Right atrium auricular region (tissue), 2 donors: ENCODE data around the gene ACACB. TPM values are rescaled to one million over a fixed set of nuclear protein-coding genes. Genes with fewer than 3 reads are reported as not detected.

Experiments
- DNase-seq: peaks from one replicate; pipeline ENCODE4 v3.0.0-alpha.2; 2019; ENCODE audit warnings: low spot score
- H3K27ac ChIP-seq, 2 donors: fragments of 200-600 bp; sonication (generic); 1 replicate in 1 of 2; 2 replicates in 1 of 2; pipeline ENCODE4 v1.5.1; 2016 to 2019
- H3K27me3 ChIP-seq, 2 donors: fragments of 200-600 bp; sonication (generic); one replicate each; pipeline versions ENCODE4 v1.5.1 to v1.6.0; 2017 to 2019
- H3K36me3 ChIP-seq: fragments of 200-600 bp; sonication (generic); one replicate; pipeline ENCODE4 v1.5.1; 2016
- H3K4me1 ChIP-seq, 2 donors: fragments of 200-600 bp; sonication (generic); one replicate each; pipeline versions ENCODE4 v1.5.1 to v1.6.0; 2017 to 2019
- H3K4me3 ChIP-seq, 2 donors: fragments of 200-600 bp; sonication (generic); 1 replicate in 1 of 2; 2 replicates in 1 of 2; pipeline ENCODE4 v1.5.1; 2017 to 2019; ENCODE audit warnings: mild to moderate bottlenecking in 1 of 2, moderate library complexity in 1 of 2
- H3K9me3 ChIP-seq, 2 donors: fragments of 200-600 bp; sonication (generic); one replicate each; pipeline ENCODE4 v1.5.1; 2019
- CTCF ChIP-seq, 2 donors: fragments of 200-600 bp; sonication (generic); IDR thresholded peaks; one replicate each; pipeline ENCODE4 v1.5.1; 2019; ENCODE audit warnings: antibody characterized with exemption in 2 of 2
- total RNA-seq, 2 donors: library from RNA; depleted of rRNA; stranded (reverse); fragments of >200 nt; gene quantifications; one replicate each; pipeline ENCODE4 v1.1.0, GENCODE V29; 2016

ACACB gene
- total RNA-seq, 2 donors from 2014 or later = 76.8 to 104 TPM

GRCh38 chr12:109191621-109192250 lies 75.3 kb downstream of the ACACB start:
- no peaks in the 10 kb centered on the region for H3K27me3 ChIP-seq
- H3K4me3 ChIP-seq = no peak overlapping the region
- H3K9me3 ChIP-seq = no peaks in the 10 kb centered on the region
- H3K4me1 ChIP-seq = peaks cover 0 to 5% of the 10 kb centered on the region in 2 donors
- DNase-seq = no peak
- peaks cover 100% of the 10 kb centered on the region for H3K36me3 ChIP-seq
- TF ChIP-seq CTCF (IDR thresholded peaks at IDR 0.05) = no peak
- H3K27ac ChIP-seq = no peak overlapping the region

GRCh38 chr12:109192358-109192757 lies 76.0 kb downstream of the ACACB start:
- H3K27ac ChIP-seq = no peak overlapping the region

GRCh38 chr12:109193896-109194295 lies 77.5 kb downstream of the ACACB start:
- Histone ChIP-seq H3K9me3 (no peaks in the 10 kb centered on the region), H3K27ac (no peak overlapping the region), H3K27me3 (no peaks in the 10 kb centered on the region), H3K4me3 (no peak overlapping the region), H3K4me1 (peaks cover 0 to 5% of the 10 kb centered on the region in 2 donors), H3K36me3 (peaks cover 99% of the 10 kb centered on the region)
- TF ChIP-seq CTCF (IDR thresholded peaks at IDR 0.05) = no peak
- DNase-seq = no peak

More at GRCh38 chr12:109192358-109192757, 76.0 kb downstream of the ACACB start:
- H3K9me3 ChIP-seq = no peaks in the 10 kb centered on the region
- DNase-seq = no peak
- no peaks in the 10 kb centered on the region for H3K27me3 ChIP-seq
- TF ChIP-seq CTCF (IDR thresholded peaks at IDR 0.05) = no peak
- H3K4me3 ChIP-seq = no peak overlapping the region
- peaks cover 100% of the 10 kb centered on the region for H3K36me3 ChIP-seq
- peaks cover 0 to 5% of the 10 kb centered on the region in 2 donors for H3K4me1 ChIP-seq

- no peak for TF ChIP-seq CTCF (IDR thresholded peaks at IDR 0.05)
- Histone ChIP-seq H3K4me3 (no peak overlapping the region), H3K36me3 (peaks cover 99% of the 10 kb centered on the region), H3K27ac (no peak overlapping the region), H3K27me3 (no peaks in the 10 kb centered on the region), H3K9me3 (no peaks in the 10 kb centered on the region), H3K4me1 (peaks cover 0 to 5% of the 10 kb centered on the region in 2 donors)
- no peak for DNase-seq
Measured at GRCh38 chr12:109196332-109196731, 79.9 kb downstream of the ACACB start.

- H3K9me3 ChIP-seq = no peaks in the 10 kb centered on the region
- peaks cover 0 to 5% of the 10 kb centered on the region in 2 donors for H3K4me1 ChIP-seq
- peaks cover 99% of the 10 kb centered on the region for H3K36me3 ChIP-seq
- no peak overlapping the region for H3K27ac ChIP-seq
- no peak for DNase-seq
- no peak overlapping the region for H3K4me3 ChIP-seq
- TF ChIP-seq CTCF (IDR thresholded peaks at IDR 0.05) = no peak
- no peaks in the 10 kb centered on the region for H3K27me3 ChIP-seq
Measured at GRCh38 chr12:109197327-109197726, 80.9 kb downstream of the ACACB start.

GRCh38 chr12:109199324-109199723 lies 82.9 kb downstream of the ACACB start:
- Histone ChIP-seq H3K27ac (no peak overlapping the region), H3K36me3 (peaks cover 99% of the 10 kb centered on the region)
- DNase-seq = no peak

More at GRCh38 chr12:109199324-109199723, 82.9 kb downstream of the ACACB start:
- Histone ChIP-seq H3K9me3 (no peaks in the 10 kb centered on the region), H3K4me1 (peaks cover 0 to 5% of the 10 kb centered on the region in 2 donors), H3K4me3 (no peak overlapping the region), H3K27me3 (no peaks in the 10 kb centered on the region)
- no peak for TF ChIP-seq CTCF (IDR thresholded peaks at IDR 0.05)
